Kidney (tissue), 14 donors: Measurements from ENCODE around the gene KRT84. TPM values are rescaled to one million over a fixed set of nuclear protein-coding genes. Genes with fewer than 3 reads are reported as not detected.
A peak's percentile ranks its signal among the peaks of the same experiment; 100 is the strongest.
"Not testable (repeated sequence)": the region's sequence is repeated elsewhere in the genome, so short reads cannot be mapped to it uniquely, and the experiment has no call there.

ENCODE experiments used
- DNase-seq, 5 donors: peaks; one replicate each; pipeline ENCODE4 v3.0.0-alpha.2; 2013 to 2020
- FAIRE-seq: peaks from 2 replicates; lab custom pipeline; 2012; peaks lifted over from hg19 to GRCh38; lab: Jason Lieb, UNC
- H3K27ac ChIP-seq, 2 donors: one replicate each; pipeline ENCODE4 v1.7.0; 2013; ENCODE audit warnings: low read depth in 2 of 2, low read length in 2 of 2, inconsistent platforms in 1 of 2
- H3K27me3 ChIP-seq: one replicate; pipeline ENCODE4 v1.7.1; 2013; ENCODE audit warnings: low read length, inconsistent platforms; ENCODE audit not compliant: control insufficient read depth, insufficient read depth
- H3K36me3 ChIP-seq, 3 donors: one replicate each; pipeline versions ENCODE4 v1.7.0 to v1.7.1; 2013; ENCODE audit warnings: low read length in 3 of 3, control low read depth in 1 of 3, inconsistent platforms in 1 of 3; ENCODE audit not compliant: insufficient read depth in 3 of 3, control insufficient read depth in 2 of 3
- H3K4me1 ChIP-seq, 3 donors: one replicate each; pipeline versions ENCODE4 v1.7.0 to v1.7.1; 2013; ENCODE audit warnings: low read length in 3 of 3, inconsistent platforms in 1 of 3, low read depth in 1 of 3; ENCODE audit not compliant: control insufficient read depth in 2 of 3, insufficient read depth in 2 of 3
- H3K4me3 ChIP-seq, 3 donors: one replicate each; pipeline versions ENCODE4 v1.7.0 to v1.8.1; 2013; ENCODE audit warnings: low read length in 3 of 3, control low read depth in 1 of 3, inconsistent platforms in 1 of 3
- H3K9ac ChIP-seq, 3 donors: one replicate each; pipeline versions ENCODE4 v1.7.0 to v1.7.1; 2013; ENCODE audit warnings: low read length in 3 of 3, control low read depth in 1 of 3, inconsistent platforms in 1 of 3
- H3K9me3 ChIP-seq, 3 donors: one replicate each; pipeline versions ENCODE4 v1.7.0 to v1.7.1; 2013; ENCODE audit warnings: low read length in 3 of 3, control low read depth in 1 of 3, inconsistent platforms in 1 of 3; ENCODE audit not compliant: control insufficient read depth in 2 of 3, insufficient read depth in 1 of 3
- intact Hi-C: fragments of 100-400 bp; cut with DNase I; formaldehyde crosslinking; loops from one replicate; pipeline ENCODE4 v1.11.1; 2022
- polyA plus RNA-seq: library from polyadenylated mRNA; stranded (reverse); fragments of 350-450 nt; fragmentation: Illumina TruSeq; extraction: RNeasy Lipid Tissue Mini Kit (QIAGEN cat#74804); gene quantifications from one replicate; pipeline ENCODE4 v1.2.3, GENCODE V29; 2014; ENCODE audit warnings: low read depth, low replicate concordance; ENCODE audit not compliant: insufficient read depth
- total RNA-seq: library from RNA; stranded (reverse); fragmentation: NEBNext Ultra II Directional; extraction: Animal tissue kit (Norgen Biotek cat#: 25700); gene quantifications from one replicate; pipeline ENCODE4 v1.2.1, GENCODE V29; 2021
- TF ChIP-seq, protein P1 (sequence below): IDR thresholded peaks from 3 replicates; pipeline ENCODE4 v1.5.1; 2012; ENCODE audit warnings: mild to moderate bottlenecking, moderate library complexity, borderline replicate concordance; ENCODE audit not compliant: insufficient read depth; ENCODE audit errors: extremely low read depth
- donor health status: control.
- donor health status: control.
- donor health status: control.
- donor health status: control.
- donor health status: control.
- donor health status: DM: yes; HTN: yes; CAD: no.
- donor health status: Normal renal cell carcinoma (clear cell type).

The KRT84 gene
- total and polyA plus RNA-seq, 2 donors from 2014 or later, result not detected

DNA sequence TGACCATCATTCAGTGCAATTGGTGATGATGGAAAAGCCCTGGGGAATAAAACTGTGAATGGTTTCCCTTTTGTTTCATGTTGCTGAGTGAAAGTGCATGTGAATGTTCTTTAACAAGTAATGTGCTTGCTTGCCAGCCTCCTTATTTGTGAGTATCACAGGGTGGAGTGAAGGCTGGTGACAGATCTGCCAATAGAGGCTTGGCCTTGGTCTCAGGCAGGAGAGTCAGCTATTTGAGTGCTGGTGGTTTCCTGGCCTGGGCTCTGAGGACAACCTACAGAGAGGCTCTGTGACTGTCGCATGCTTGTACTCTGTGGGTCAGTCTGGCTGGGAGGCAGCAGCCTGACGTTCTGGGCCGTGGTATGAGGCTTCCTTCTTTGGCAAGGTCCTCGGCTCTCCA is 38.9 kb downstream of the KRT84 start:
- H3K9me3 ChIP-seq, result peaks cover 0 to 9% (median 0%) of the 10 kb centered on the region in 3 donors
- H3K4me3 ChIP-seq, result no peak overlapping the region
- no peak overlapping the region for H3K9ac ChIP-seq
- no peaks in the 10 kb centered on the region for H3K36me3 ChIP-seq
- no peaks in the 10 kb centered on the region for H3K27me3 ChIP-seq
- FAIRE-seq (no peak), DNase-seq (peak in 1 of 5 donors; percentile 24)
- intact Hi-C loops, result no loop called here
- TF ChIP-seq, protein P1, sequence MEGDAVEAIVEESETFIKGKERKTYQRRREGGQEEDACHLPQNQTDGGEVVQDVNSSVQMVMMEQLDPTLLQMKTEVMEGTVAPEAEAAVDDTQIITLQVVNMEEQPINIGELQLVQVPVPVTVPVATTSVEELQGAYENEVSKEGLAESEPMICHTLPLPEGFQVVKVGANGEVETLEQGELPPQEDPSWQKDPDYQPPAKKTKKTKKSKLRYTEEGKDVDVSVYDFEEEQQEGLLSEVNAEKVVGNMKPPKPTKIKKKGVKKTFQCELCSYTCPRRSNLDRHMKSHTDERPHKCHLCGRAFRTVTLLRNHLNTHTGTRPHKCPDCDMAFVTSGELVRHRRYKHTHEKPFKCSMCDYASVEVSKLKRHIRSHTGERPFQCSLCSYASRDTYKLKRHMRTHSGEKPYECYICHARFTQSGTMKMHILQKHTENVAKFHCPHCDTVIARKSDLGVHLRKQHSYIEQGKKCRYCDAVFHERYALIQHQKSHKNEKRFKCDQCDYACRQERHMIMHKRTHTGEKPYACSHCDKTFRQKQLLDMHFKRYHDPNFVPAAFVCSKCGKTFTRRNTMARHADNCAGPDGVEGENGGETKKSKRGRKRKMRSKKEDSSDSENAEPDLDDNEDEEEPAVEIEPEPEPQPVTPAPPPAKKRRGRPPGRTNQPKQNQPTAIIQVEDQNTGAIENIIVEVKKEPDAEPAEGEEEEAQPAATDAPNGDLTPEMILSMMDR, result no peak
- H3K4me1 ChIP-seq, result peaks cover 0 to 6% (median 3%) of the 10 kb centered on the region in 3 donors
- no peak overlapping the region for H3K27ac ChIP-seq

DNA sequence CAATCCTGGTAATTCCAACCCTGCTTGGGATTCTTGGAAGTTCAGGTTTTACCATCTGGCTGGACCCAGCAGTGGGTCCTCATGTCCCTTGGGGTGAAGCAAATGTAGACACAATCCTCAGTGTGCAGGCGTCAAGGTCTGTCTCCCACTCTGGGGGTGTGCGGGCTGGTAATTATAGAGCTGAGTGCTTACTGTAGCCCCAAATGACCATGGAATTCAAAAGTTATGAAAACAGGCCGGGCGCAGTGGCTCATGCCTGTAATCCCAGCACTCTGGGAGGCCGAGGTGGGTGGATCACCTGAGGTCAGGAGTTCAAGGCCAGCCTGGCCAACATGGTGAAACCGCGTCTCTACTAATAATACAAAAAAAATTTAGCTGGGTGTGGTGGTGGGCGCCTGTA is 40.4 kb downstream of the KRT84 start:
- intact Hi-C loops, H3K4me1 ChIP-seq, H3K9ac ChIP-seq, H3K27ac ChIP-seq, H3K27me3 ChIP-seq, H3K4me3 ChIP-seq, H3K9me3 ChIP-seq, FAIRE-seq, H3K36me3 ChIP-seq: not testable (repeated sequence)
- peak in 1 of 5 donors; percentile 18 for DNase-seq

DNA sequence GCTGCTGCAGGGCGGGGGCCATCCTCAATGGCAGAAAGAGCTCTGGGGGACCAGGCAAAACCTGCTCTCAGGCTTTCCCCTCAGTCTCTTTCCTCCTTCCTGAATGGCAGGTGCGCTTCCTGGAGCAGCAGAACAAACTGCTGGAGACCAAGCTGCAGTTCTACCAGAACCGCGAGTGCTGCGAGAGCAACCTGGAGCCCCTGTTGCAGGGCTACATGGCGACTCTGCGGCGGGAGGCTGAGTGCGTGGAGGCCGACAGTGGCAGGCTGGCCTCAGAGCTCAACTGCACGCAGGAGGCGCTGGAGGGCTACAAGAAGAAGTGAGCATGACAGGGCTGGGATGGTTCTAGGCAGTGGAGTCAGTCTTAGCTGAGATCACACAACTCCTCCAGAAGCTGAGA is 41.3 kb downstream of the KRT84 start:
- intact Hi-C loops, result no loop called here
- no peak overlapping the region for H3K27ac ChIP-seq
- H3K9me3 ChIP-seq, result peaks cover 0 to 9% (median 0%) of the 10 kb centered on the region in 3 donors
- no peaks in the 10 kb centered on the region for H3K36me3 ChIP-seq
- peaks cover 0 to 1% (median 0%) of the 10 kb centered on the region in 3 donors for H3K4me1 ChIP-seq
- no peak overlapping the region for H3K4me3 ChIP-seq
- no peak for FAIRE-seq
- TF ChIP-seq, protein P1, result no peak
- DNase-seq, result no peak
- H3K9ac ChIP-seq, result no peak overlapping the region
- no peaks in the 10 kb centered on the region for H3K27me3 ChIP-seq

DNA sequence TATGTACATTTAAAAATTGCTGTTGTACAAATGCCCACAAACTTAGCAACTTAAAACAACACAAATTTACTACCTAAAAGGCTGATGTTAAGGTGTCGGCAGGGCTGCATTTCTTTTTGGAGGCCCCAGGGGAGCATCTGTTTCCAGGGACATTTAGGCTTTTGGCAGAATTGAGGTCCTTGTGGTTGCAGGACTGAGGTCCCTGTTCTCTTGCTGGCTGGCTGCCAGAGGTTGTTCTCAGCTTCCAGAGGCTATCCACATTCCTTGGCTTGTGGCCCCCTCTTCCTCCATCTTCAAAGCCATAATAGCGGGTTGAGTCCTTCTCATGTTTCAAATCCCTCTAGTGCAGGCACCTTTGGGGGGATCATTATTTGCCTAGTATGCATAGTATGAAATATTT is 41.9 kb downstream of the KRT84 start:
- H3K4me1 ChIP-seq, result no peaks in the 10 kb centered on the region
- DNase-seq, result no peak
- no peak overlapping the region for H3K27ac ChIP-seq
- intact Hi-C loops, result no loop called here
- H3K36me3 ChIP-seq, result no peaks in the 10 kb centered on the region
- H3K9me3 ChIP-seq, result peaks cover 0 to 9% (median 0%) of the 10 kb centered on the region in 3 donors
- H3K9ac ChIP-seq, result no peak overlapping the region
- H3K27me3 ChIP-seq, result no peaks in the 10 kb centered on the region
- no peak overlapping the region for H3K4me3 ChIP-seq
- FAIRE-seq, result no peak
- TF ChIP-seq, protein P1, result no peak
